NCI-H146 treated with DMSO at 0.1 percent for 48 hours (cell line): ENCODE measurements around the gene RARRES1.
"Not testable (repeated sequence)": the region's sequence is repeated elsewhere in the genome, so short reads cannot be mapped to it uniquely, and the experiment has no call there.

Experiments used
- DNase-seq: peaks from one replicate; lab custom pipeline; 2025; ENCODE audit not compliant: unreplicated experiment; lab: John Stamatoyannopoulos, UW

Gene RARRES1

DNA sequence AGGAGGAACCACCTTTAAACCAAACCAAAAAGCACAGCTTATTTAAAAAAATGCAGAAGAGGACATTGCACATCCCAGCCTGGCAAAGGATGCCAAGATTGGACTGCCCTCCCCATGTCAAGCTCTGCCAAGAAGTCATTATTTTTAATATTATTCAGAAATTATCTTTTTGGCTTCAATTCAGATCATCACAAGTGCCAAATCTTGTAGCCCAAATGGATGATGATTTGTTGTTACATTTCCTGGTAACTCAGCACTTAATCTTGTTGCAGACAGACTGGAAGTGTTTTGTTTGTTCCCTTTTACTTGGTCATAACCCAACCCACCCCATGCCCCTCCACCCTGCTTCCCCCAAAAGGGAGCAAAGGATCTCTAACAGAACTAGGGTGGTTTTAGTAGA, 31.7 kb downstream of the RARRES1 start:
- no peak for DNase-seq

- DNase-seq = no peak
Observed at GRCh38 chr3:158696618-158697017, 35.6 kb downstream of the RARRES1 start.

- not testable (repeated sequence) for DNase-seq
Observed at GRCh38 chr3:158693866-158694456, 38.3 kb downstream of the RARRES1 start.

- DNase-seq = no peak
Observed at GRCh38 chr3:158685159-158685558, 47.1 kb downstream of the RARRES1 start.

- DNase-seq = no peak
Observed at GRCh38 chr3:158683230-158683962, 48.9 kb downstream of the RARRES1 start.

DNA sequence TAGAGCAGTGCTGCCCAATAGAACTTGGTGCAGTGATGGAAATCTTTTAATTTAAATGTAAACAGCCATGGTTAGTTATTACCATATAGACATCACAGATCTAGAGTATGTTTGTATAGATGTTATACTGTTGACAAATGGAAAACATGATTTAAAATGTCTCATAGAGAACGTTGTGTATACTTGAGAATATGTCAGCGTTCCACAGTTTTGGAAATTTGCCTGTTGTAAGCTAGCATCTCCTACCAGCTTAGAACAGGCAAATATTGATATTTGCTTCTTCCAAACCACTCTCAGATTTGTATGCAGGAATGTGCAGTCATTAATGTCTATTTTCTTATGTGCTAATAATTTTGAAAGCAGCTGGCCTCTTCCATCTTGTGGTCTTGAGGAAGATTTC, 51.4 kb downstream of the RARRES1 start:
- DNase-seq = no peak

- no peak for DNase-seq
Observed at GRCh38 chr3:158679547-158680000, 52.7 kb downstream of the RARRES1 start.

GRCh38 chr3:158678687-158679086, 53.6 kb downstream of the RARRES1 start:
- DNase-seq = no peak

DNA sequence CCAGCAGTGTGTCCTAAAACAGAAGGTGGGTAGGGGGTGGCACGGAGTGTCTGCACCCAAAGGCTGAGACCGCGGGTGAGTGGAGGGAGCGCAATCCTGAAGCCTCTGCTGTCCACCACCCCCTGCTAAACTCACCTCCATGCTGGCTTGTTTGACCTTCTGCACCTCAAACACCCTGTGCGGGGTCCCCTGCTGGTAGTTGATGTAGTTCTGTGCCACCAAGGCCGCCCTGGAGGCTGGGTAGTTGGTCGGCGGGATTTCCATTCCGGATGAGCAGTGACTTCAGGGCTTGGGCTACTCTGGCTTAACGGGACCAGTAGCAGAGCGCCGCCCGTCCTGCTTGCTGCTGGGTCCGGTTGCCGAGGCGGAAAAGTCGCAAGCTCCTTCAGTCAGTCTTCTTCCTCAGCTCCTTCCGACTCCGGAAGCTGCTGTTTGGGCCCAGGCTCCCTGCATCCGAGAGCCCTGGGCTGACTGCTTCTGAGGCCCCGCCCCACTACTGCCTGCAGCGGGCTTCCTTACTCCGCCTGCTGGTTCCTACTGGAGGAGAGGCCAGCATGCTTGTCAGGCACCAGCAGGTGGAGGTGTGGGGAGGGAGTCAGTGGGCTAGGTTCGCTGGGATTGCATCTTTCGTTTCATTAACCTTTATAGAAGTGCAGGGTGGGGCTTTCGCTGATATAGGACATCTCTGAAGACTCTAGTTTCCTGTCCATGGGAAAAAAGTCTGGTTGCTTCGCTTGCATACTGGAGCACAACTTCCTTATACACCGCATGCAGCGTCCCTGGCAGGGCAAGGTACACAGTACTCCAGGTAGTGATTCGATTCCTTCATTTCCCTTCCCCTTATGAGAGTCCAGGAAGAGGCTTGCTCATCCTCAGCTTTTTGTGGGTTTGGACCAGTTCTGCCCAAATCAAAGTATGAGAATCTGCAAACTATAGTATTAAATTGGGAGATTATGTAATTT, 59.8 kb downstream of the RARRES1 start, which contains the start of gene LXN:
Gene LXN, minus strand, starts transcription at position 434 of the 962 bp plus-strand sequence. Its CDS starts 170 bp downstream, at position 264.
- DNase-seq = peak; percentile 52

DNA sequence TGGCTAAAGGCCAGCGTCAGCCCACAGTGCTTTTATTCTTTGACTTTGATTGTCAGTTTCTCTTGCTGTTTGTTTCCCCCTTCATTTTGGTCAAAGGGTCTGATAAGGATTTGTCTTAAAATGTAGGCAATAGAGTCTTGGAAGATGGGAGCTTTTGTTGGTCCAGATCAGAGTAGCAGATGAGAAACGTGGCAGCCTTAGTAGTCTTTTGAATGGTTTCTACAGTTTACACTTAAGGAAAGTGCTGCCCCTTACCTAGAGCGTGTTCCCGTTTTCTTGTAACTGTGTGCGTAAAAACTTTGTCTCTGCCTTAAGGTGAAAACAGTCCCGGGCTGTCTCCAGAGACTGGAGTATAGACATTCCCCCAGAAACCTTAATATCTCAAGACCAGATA, 60.4 kb downstream of the RARRES1 start:
- DNase-seq = no peak

GRCh38 chr3:158668506-158668905, 63.8 kb downstream of the RARRES1 start:
- no peak for DNase-seq

DNA sequence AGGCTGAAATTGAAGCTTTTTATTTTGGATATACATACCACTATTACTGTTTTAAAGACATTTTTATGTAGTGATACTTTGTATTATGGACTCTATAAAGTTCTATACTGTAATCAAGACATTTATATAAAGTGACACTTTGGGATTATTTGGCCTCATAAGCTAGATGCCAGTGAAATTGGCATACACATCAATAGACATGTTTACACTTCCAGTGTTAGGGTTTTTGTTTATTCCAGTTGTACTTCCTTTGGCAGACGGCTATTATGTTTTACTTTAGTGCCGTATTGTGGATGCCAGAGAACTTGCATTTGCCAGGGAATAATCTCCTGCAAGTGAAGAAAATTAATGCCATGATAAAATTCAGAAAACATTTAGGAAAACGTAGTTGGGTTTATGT, 65.8 kb downstream of the RARRES1 start:
- DNase-seq = no peak

DNA sequence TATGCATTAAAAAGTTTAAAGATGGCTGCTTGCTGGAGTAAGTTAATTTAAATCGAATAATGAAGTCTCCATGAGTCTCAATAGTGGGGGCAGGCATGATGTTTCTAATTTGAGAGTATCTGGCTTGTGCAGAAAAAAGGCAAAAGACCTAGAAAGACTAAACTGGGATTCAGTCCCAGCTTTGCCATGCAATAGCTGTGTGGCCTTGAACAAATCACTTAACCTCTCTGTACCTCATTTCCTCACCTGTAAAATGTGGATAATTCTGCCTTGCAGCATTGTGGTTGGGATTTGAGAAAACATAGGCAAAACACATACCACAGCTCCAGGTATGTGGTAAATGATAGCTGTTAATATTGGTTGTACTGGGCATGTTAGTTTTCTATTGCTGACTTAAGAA, 68.4 kb downstream of the RARRES1 start:
- DNase-seq = no peak

DNA sequence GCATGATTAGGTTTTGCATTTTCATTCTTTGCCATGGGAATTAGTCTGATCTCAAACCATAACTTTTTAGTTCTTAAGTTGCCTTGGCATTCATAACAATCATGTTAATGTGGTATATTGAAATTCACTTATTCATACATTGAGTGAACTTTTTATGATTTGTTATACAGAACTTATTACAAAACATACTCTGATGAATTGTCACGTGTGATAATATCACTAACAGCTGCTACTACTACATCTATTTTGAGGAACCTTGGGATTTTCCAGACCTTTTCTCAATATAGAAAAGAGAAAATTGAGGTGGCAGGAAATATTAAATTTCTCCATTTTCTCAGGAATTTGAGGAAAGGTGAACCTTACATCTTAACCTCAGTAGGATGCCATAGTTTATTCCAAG, 69.0 kb downstream of the RARRES1 start:
- DNase-seq = no peak

GRCh38 chr3:158660711-158661110, 71.5 kb downstream of the RARRES1 start:
- DNase-seq = no peak

DNA sequence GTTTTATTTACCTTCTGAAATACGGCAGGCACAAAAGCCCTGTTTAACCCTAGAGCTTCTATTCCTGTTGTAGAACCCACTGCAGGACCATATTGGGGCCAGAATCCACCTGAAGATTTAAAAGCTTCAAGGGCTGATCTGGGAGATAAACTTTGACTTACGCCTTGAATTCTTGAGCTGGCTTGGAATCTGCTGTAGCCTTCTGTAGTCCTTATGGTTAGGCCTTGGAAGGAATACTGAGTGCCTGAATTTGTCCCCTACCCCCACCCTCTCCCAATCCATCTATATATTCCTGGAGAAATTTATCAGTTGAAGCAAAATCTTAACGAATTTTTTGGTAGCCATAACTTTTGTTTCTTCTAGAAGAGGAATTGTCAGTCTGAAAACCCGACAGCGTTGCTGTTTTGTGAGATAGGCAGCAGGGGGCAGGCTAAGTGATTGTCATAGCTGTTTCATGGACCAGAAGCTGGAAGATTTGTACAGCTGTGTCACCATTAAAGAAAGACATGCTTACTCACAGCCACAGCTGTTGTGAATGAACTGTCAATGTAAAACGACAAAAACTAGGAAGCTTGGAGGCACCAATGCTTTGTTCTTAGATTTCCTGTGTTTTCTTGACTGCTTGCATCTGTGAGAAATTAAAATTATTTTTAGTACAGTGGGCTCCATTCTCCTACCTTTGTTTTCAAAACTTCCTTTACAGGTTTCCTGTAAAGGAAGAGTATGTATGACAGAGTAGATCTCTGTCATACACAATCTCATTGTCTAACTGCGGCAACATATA, 72.6 kb downstream of the RARRES1 start:
- peak; percentile 61 for DNase-seq

DNA sequence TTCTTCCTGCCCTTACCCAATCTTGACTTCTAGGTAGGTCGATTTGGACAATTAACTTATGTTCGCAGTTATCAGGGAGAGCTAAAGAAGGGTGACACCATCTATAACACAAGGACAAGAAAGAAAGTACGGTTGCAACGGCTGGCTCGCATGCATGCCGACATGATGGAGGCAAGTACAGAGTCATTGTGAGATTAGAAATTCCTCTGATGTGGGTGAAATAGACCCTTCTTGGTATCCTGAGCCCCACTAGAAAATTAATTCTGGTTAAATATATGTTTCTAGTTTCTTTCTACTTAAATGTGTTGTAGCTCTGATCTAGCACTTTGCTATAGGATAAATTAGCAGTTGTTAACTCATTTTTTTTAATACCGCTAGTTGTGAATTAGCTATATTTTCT, 73.4 kb downstream of the RARRES1 start:
- no peak for DNase-seq

GRCh38 chr3:158652463-158652862, 79.8 kb downstream of the RARRES1 start:
- DNase-seq = no peak

DNA sequence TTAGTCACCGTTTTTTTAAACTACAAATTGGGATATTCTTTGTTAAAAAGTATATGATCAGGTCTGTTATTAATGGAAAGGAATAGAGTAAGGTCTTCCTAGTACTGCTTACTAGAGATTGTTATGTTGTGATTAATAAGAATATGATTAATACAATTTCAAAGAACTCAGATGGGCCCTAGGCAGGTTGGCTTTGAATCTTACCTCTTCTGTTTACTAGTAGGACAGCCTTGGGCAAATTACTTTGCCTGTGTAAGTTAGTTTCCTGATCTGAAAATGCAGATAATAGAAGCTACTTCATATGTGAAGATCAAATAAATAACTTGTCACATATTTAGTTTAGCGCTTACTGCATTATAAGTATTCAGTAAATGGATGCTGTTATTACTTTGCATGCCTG, 81.1 kb downstream of the RARRES1 start:
- DNase-seq = no peak

DNA sequence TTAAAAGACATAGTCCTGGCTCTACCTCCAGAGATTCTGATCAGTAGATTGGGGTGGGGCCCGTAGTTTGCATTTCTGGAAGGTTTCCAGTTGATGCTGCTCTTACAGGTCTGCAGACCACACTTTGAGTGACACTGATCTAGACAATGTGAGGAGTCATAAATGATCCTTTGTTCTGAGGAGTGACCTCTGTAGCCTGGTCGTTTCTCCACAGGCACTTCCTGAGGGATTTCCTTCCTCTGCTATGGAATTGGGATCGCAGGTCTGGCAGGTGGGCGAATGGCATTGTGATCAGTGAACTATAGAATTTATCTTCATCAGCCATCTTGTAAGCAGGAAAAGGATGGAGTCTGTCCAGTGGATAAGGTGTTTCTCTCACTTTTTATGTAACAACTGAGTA, 82.5 kb downstream of the RARRES1 start:
- DNase-seq = no peak
